GM12878 (cell line): ENCODE data around the gene WWP2.
"Not testable (repeated sequence)": the region's sequence is repeated elsewhere in the genome, so short reads cannot be mapped to it uniquely, and the experiment has no call there.

Experiments
- CHD1 ChIP-seq: IDR thresholded peaks from 2 replicates; pipeline ENCODE4 v1.6.1; 2012; ENCODE audit warnings: low read depth, low read length, improper control_type of control experiment
- CTCF ChIP-seq, 3 experiments: IDR thresholded peaks in 2 of 3; conservative IDR thresholded peaks in 1 of 3; 2 replicates each; pipeline ENCODE4 v1.5.1; 2011; ENCODE audit warnings: low read depth in 3 of 3, low read length in 3 of 3, mild to moderate bottlenecking in 3 of 3, control low read depth in 2 of 3, moderate library complexity in 2 of 3, inconsistent platforms in 1 of 3, mixed read lengths in 1 of 3; ENCODE audit not compliant: control insufficient read depth in 2 of 3, insufficient read depth in 1 of 3; ENCODE audit errors: extremely low read depth in 1 of 3
- ESRRA ChIP-seq: IDR thresholded peaks from 2 replicates; pipeline ENCODE4 v1.6.1; 2012; ENCODE audit warnings: mild to moderate bottlenecking, low read length, improper control_type of control experiment
- PAX8 ChIP-seq: fragments of 450-650 bp; IDR thresholded peaks from 2 replicates; pipeline ENCODE4 v1.6.1; 2017; ENCODE audit warnings: mild to moderate bottlenecking, moderate library complexity
- POLR2A ChIP-seq: IDR thresholded peaks from 2 replicates; pipeline ENCODE4 v1.6.1; 2011; ENCODE audit warnings: low read depth, mild to moderate bottlenecking, low read length
- POLR2AphosphoS2 ChIP-seq: IDR thresholded peaks from 2 replicates; pipeline ENCODE4 v1.6.1; 2011; ENCODE audit warnings: low read depth, mild to moderate bottlenecking, low read length, improper control_type of control experiment, moderate library complexity
- POLR2AphosphoS5 ChIP-seq: IDR thresholded peaks from 2 replicates; pipeline ENCODE4 v1.6.1; 2011; ENCODE audit warnings: mild to moderate bottlenecking, low read length, inconsistent platforms
- RELB ChIP-seq: fragments of 450-650 bp; IDR thresholded peaks from 2 replicates; pipeline ENCODE4 v1.6.1; 2017; ENCODE audit warnings: low read depth, mild to moderate bottlenecking, moderate library complexity
- REST ChIP-seq: IDR thresholded peaks from 2 replicates; pipeline ENCODE4 v1.6.1; 2012; ENCODE audit warnings: mild to moderate bottlenecking, low read depth, low read length
- RFX5 ChIP-seq: IDR thresholded peaks from 2 replicates; pipeline ENCODE4 v1.6.1; 2011; ENCODE audit warnings: low read depth, low read length, improper control_type of control experiment
- SIN3A ChIP-seq: IDR thresholded peaks from 2 replicates; pipeline ENCODE4 v1.6.1; 2012; ENCODE audit warnings: low read depth, low read length, improper control_type of control experiment
- SRF ChIP-seq, 2 experiments: IDR thresholded peaks; 2 replicates each; pipeline ENCODE4 v1.6.1; 2011; ENCODE audit warnings: low read depth in 2 of 2, low read length in 2 of 2, mild to moderate bottlenecking in 1 of 2, moderate library complexity in 1 of 2
- USF2 ChIP-seq: IDR thresholded peaks from 2 replicates; pipeline ENCODE4 v1.6.1; 2011; ENCODE audit warnings: low read depth, low read length, improper control_type of control experiment, borderline replicate concordance
- YBX1 ChIP-seq: fragments of 450-650 bp; IDR thresholded peaks from 2 replicates; pipeline ENCODE4 v1.6.1; 2016; ENCODE audit warnings: antibody characterized with exemption

- not testable (repeated sequence) for TF ChIP-seq CTCF (IDR thresholded peaks at IDR 0.05 in 2 of 3, conservative IDR thresholded peaks at IDR 0.05 in 1 of 3; ENCODE audit: control insufficient read depth in 2 of 3, extremely low read depth in 1 of 3, insufficient read depth in 1 of 3, low read depth in 3 of 3, low read length in 3 of 3); POLR2AphosphoS2; SRF (IDR thresholded peaks at IDR 0.05; ENCODE audit: low read depth in 2 of 2, low read length in 2 of 2); POLR2A; POLR2AphosphoS5; SIN3A; ESRRA; PAX8; CHD1; RFX5; USF2; RELB; YBX1; REST
These were observed 203.5 kb downstream of the WWP2 start for GRCh38 chr16:69965661-69966054.
